GM18511 (cell line): ENCODE data around the gene NOL12.
"Not testable (repeated sequence)": the region's sequence is repeated elsewhere in the genome, so short reads cannot be mapped to it uniquely, and the experiment has no call there.

Source experiments
- ATAC-seq: cut with Tn5 transposase; IDR thresholded peaks from one replicate; pipeline ENCODE4 v1.9.1; 2021; ENCODE audit warnings: mild to moderate bottlenecking, moderate library complexity; ENCODE audit not compliant: unreplicated experiment

The NOL12 gene

GRCh38 chr22:37686002-37686982 lies at the start of gene NOL12:
Gene NOL12, plus strand, starts transcription at chr22:37686343. Its CDS starts 50 bp downstream, at chr22:37686393.
- ATAC-seq = peak; percentile 79

- no peak for ATAC-seq
Measured at GRCh38 chr22:37636949-37637273, 49.2 kb upstream of the NOL12 start.

GRCh38 chr22:37638391-37639069 lies 47.6 kb upstream of the NOL12 start:
- no peak for ATAC-seq

GRCh38 chr22:37639070-37639760 lies 46.9 kb upstream of the NOL12 start, which contains the start of gene SH3BP1:
Gene SH3BP1, plus strand, starts transcription at chr22:37639669. Its CDS starts 119 bp downstream, at chr22:37639788.
- ATAC-seq = no peak

- ATAC-seq = no peak
Measured at GRCh38 chr22:37639771-37640590, 46.2 kb upstream of the NOL12 start.

GRCh38 chr22:37640591-37641560 lies 45.3 kb upstream of the NOL12 start:
- ATAC-seq = no peak

- no peak for ATAC-seq
Measured at GRCh38 chr22:37641561-37641949, 44.6 kb upstream of the NOL12 start.

GRCh38 chr22:37643225-37643847 lies 42.8 kb upstream of the NOL12 start:
- ATAC-seq = no peak

GRCh38 chr22:37647317-37647716 lies 38.8 kb upstream of the NOL12 start:
- no peak for ATAC-seq

- ATAC-seq = no peak
Measured at GRCh38 chr22:37647928-37648327, 38.2 kb upstream of the NOL12 start.

- no peak for ATAC-seq
Measured at GRCh38 chr22:37650463-37651136, 35.5 kb upstream of the NOL12 start.

GRCh38 chr22:37654563-37655251 lies 31.4 kb upstream of the NOL12 start:
- ATAC-seq = no peak

- ATAC-seq = no peak
Measured at GRCh38 chr22:37655252-37655563, 30.9 kb upstream of the NOL12 start.

GRCh38 chr22:37656583-37656982 lies 29.6 kb upstream of the NOL12 start:
- not testable (repeated sequence) for ATAC-seq

GRCh38 chr22:37657590-37658132 lies 28.5 kb upstream of the NOL12 start:
- no peak for ATAC-seq

GRCh38 chr22:37658133-37659065 lies 27.7 kb upstream of the NOL12 start, which contains the start of gene PDXP:
Gene PDXP, plus strand, starts transcription at chr22:37658723. Its CDS starts 60 bp downstream, at chr22:37658783.
- peak; percentile 89 for ATAC-seq
